Esophagus squamous epithelium (tissue), 5 donors: ENCODE measurements around the gene LRRC15. TPM values are rescaled to one million over a fixed set of nuclear protein-coding genes. Genes with fewer than 3 reads are reported as not detected.

Experiments
- DNase-seq: peaks from one replicate; lab custom pipeline; 2025; lab: John Stamatoyannopoulos, UW
- H3K27ac ChIP-seq, 4 donors: fragments of 200-600 bp; sonication (generic); one replicate each; pipeline ENCODE4 v1.5.1; 2016 to 2019; ENCODE audit warnings: mild to moderate bottlenecking in 1 of 4
- H3K27me3 ChIP-seq, 4 donors: fragments of 200-600 bp; sonication (generic); 1 replicate in 3 of 4; 2 replicates in 1 of 4; pipeline versions ENCODE4 v1.5.1 to v1.6.0; 2017 to 2021; ENCODE audit warnings: antibody characterized with exemption in 1 of 4
- H3K36me3 ChIP-seq, 3 donors: fragments of 200-600 bp; sonication (generic); one replicate each; pipeline ENCODE4 v1.5.1; 2016 to 2019
- H3K4me1 ChIP-seq, 3 donors: fragments of 200-600 bp; sonication (generic); one replicate each; pipeline ENCODE4 v1.5.1; 2017 to 2019
- H3K4me3 ChIP-seq, 4 donors: fragments of 200-600 bp; sonication (generic); 1 replicate in 3 of 4; 2 replicates in 1 of 4; pipeline ENCODE4 v1.5.1; 2016 to 2019; ENCODE audit warnings: mild to moderate bottlenecking in 2 of 4, moderate library complexity in 1 of 4
- H3K9me3 ChIP-seq, 3 donors: fragments of 200-600 bp; sonication (generic); one replicate each; pipeline ENCODE4 v1.5.1; 2016 to 2019
- CTCF ChIP-seq, 6 experiments: fragments of 450-650 bp in 4 of 6; fragments of 200-600 bp in 2 of 6; sonication (generic) in 2 of 6; IDR thresholded peaks; one replicate each; pipeline ENCODE4 v1.5.1; 2016 to 2019; ENCODE audit warnings: antibody characterized with exemption in 6 of 6, mild to moderate bottlenecking in 4 of 6, moderate library complexity in 4 of 6
- POLR2A ChIP-seq, 4 donors: fragments of 450-650 bp; IDR thresholded peaks; one replicate each; pipeline ENCODE4 v1.6.1; 2017; ENCODE audit warnings: antibody characterized with exemption in 4 of 4, mild to moderate bottlenecking in 4 of 4, moderate library complexity in 3 of 4
- WGBS, 2 donors: methylation state at CpG; one replicate each; pipeline ENCODE4 v1.1.5; 2018; 5-methylcytosine and 5-hydroxymethylcytosine counted together
- intact Hi-C: fragments of 100-400 bp; cut with DNase I; formaldehyde crosslinking; loops from one replicate; pipeline ENCODE4 v1.15.0; 2022
- total RNA-seq, 4 donors: library from RNA; depleted of rRNA; stranded (reverse); fragments of >200 nt; gene quantifications; one replicate each; pipeline ENCODE4 v1.1.0, GENCODE V29; 2016
- donor health status: DM: yes; HTN: yes; CAD: no.

The LRRC15 gene
- total RNA-seq, 4 donors from 2014 or later: 0.38 TPM; not detected in 3

GRCh38 chr3:194379651-194380050 lies 10.1 kb upstream of the LRRC15 start:
- Histone ChIP-seq H3K4me1 (peaks cover 0 to 5% (median 0%) of the 10 kb centered on the region in 3 donors), H3K4me3 (no peak overlapping the region), H3K9me3 (no peaks in the 10 kb centered on the region), H3K27me3 (peaks cover 0 to 67% (median 0%) of the 10 kb centered on the region in 4 donors), H3K27ac (no peak overlapping the region), H3K36me3 (no peaks in the 10 kb centered on the region)
- no peak for TF ChIP-seq CTCF (IDR thresholded peaks at IDR 0.05)
- no peak for TF ChIP-seq POLR2A (IDR thresholded peaks at IDR 0.05)
- intact Hi-C loops: no loop called here
- DNase-seq: no peak
- 65 to 73% methylated on average over 9 of the region's 9 CpGs for WGBS, 2 donors

GRCh38 chr3:194379231-194379630 lies 9.7 kb upstream of the LRRC15 start:
- no peak for DNase-seq
- no peaks in the 10 kb centered on the region for H3K36me3 ChIP-seq
- 71 to 86% methylated on average over 4 to 6 of the region's 6 CpGs for WGBS, 2 donors

GRCh38 chr3:194377708-194378107 lies 8.2 kb upstream of the LRRC15 start:
- peaks cover 0 to 56% (median 0%) of the 10 kb centered on the region in 4 donors for H3K27me3 ChIP-seq
- 73 to 94% methylated on average over 1 of the region's 1 CpG for WGBS, 2 donors
- intact Hi-C loops: no loop called here
- H3K4me3 ChIP-seq: no peak overlapping the region
- no peaks in the 10 kb centered on the region for H3K9me3 ChIP-seq
- no peaks in the 10 kb centered on the region for H3K36me3 ChIP-seq
- no peak overlapping the region for H3K27ac ChIP-seq
- TF ChIP-seq POLR2A (IDR thresholded peaks at IDR 0.05) (no peak), CTCF (IDR thresholded peaks at IDR 0.05) (no peak)
- no peak for DNase-seq
- H3K4me1 ChIP-seq: peaks cover 0 to 5% (median 0%) of the 10 kb centered on the region in 3 donors

More at GRCh38 chr3:194379231-194379630, 9.7 kb upstream of the LRRC15 start:
- H3K4me1 ChIP-seq: peaks cover 0 to 5% (median 0%) of the 10 kb centered on the region in 3 donors
- intact Hi-C loops: no loop called here
- H3K27ac ChIP-seq: no peak overlapping the region
- no peak for TF ChIP-seq CTCF (IDR thresholded peaks at IDR 0.05)
- no peak for TF ChIP-seq POLR2A (IDR thresholded peaks at IDR 0.05)
- H3K9me3 ChIP-seq: no peaks in the 10 kb centered on the region
- peaks cover 0 to 63% (median 0%) of the 10 kb centered on the region in 4 donors for H3K27me3 ChIP-seq
- no peak overlapping the region for H3K4me3 ChIP-seq

- peaks cover 0 to 55% (median 0%) of the 10 kb centered on the region in 4 donors for H3K27me3 ChIP-seq
- DNase-seq: no peak
- intact Hi-C loops: no loop called here
- H3K27ac ChIP-seq: no peak overlapping the region
- H3K9me3 ChIP-seq: no peaks in the 10 kb centered on the region
- H3K4me3 ChIP-seq: no peak overlapping the region
- H3K36me3 ChIP-seq: no peaks in the 10 kb centered on the region
- no peak for TF ChIP-seq POLR2A (IDR thresholded peaks at IDR 0.05)
- peaks cover 0 to 5% (median 0%) of the 10 kb centered on the region in 3 donors for H3K4me1 ChIP-seq
- WGBS, 2 donors: 77 to 82% methylated on average over 9 of the region's 10 CpGs
Observed at GRCh38 chr3:194376241-194376560, 6.7 kb upstream of the LRRC15 start.

- H3K27me3 ChIP-seq: peaks cover 0 to 57% (median 0%) of the 10 kb centered on the region in 4 donors
- WGBS, 2 donors: 22 to 42% methylated on average over 7 to 11 of the region's 15 CpGs
- H3K36me3 ChIP-seq: no peaks in the 10 kb centered on the region
- TF ChIP-seq POLR2A (IDR thresholded peaks at IDR 0.05) (no peak), CTCF (IDR thresholded peaks at IDR 0.05) (no peak)
- H3K4me1 ChIP-seq: peaks cover 0 to 5% (median 0%) of the 10 kb centered on the region in 3 donors
- no peak for DNase-seq
- no peak overlapping the region for H3K27ac ChIP-seq
- no peak overlapping the region for H3K4me3 ChIP-seq
- intact Hi-C loops: no loop called here
- H3K9me3 ChIP-seq: no peaks in the 10 kb centered on the region
Observed at GRCh38 chr3:194375473-194376240, 6.1 kb upstream of the LRRC15 start.
